Progenitor cell of endocrine pancreas (in vitro differentiated cells): ENCODE measurements around the gene GALNT9. TPM values are rescaled to one million over a fixed set of nuclear protein-coding genes. Genes with fewer than 3 reads are reported as not detected.

Experiments
- DNase-seq: peaks from one replicate; pipeline ENCODE4 v3.0.0; 2021; ENCODE audit warnings: low spot score; ENCODE audit not compliant: unreplicated experiment
- H3K27ac Mint-ChIP-seq: 2 replicates; pipeline ENCODE4 v1.8.0; 2021; ENCODE audit warnings: mild to moderate bottlenecking, moderate library complexity, mixed read lengths
- H3K27me3 Mint-ChIP-seq: 2 replicates; pipeline ENCODE4 v1.8.0; 2021; ENCODE audit warnings: mixed read lengths
- H3K36me3 Mint-ChIP-seq: 2 replicates; pipeline ENCODE4 v1.8.0; 2022; ENCODE audit warnings: mixed read lengths; ENCODE audit not compliant: insufficient read depth
- H3K4me1 Mint-ChIP-seq: 2 replicates; pipeline ENCODE4 v1.8.0; 2021; ENCODE audit warnings: low read depth, mixed read lengths
- H3K4me3 Mint-ChIP-seq: 2 replicates; pipeline ENCODE4 v1.8.0; 2021; ENCODE audit warnings: low read depth, mild to moderate bottlenecking, moderate library complexity, mixed read lengths
- H3K9me3 Mint-ChIP-seq: 2 replicates; pipeline ENCODE4 v1.8.0; 2021; ENCODE audit warnings: low read depth, mixed read lengths
- CTCF ChIP-seq: fragments of 200-600 bp; sonication (generic); IDR thresholded peaks from one replicate; pipeline ENCODE4 v1.5.0; 2021; ENCODE audit warnings: antibody characterized with exemption, mild to moderate bottlenecking; ENCODE audit not compliant: unreplicated experiment
- total RNA-seq: library from RNA; stranded (reverse); gene quantifications from 2 replicates; pipeline ENCODE4 v1.2.1, GENCODE V29; 2021

The GALNT9 gene
- total RNA-seq, 1 donor from 2014 or later, result 0.36 TPM

- H3K4me1 Mint-ChIP-seq, result peaks cover 3% of the 10 kb centered on the region
- no peak for TF ChIP-seq CTCF
- no peak overlapping the region for H3K27ac Mint-ChIP-seq
- H3K27me3 Mint-ChIP-seq, result peaks cover 62% of the 10 kb centered on the region
- H3K36me3 Mint-ChIP-seq, result no peaks in the 10 kb centered on the region
- no peak overlapping the region for H3K4me3 Mint-ChIP-seq
- H3K9me3 Mint-ChIP-seq, result no peaks in the 10 kb centered on the region
- DNase-seq, result no peak
These were observed 54.3 kb downstream of the GALNT9 start for GRCh38 chr12:132275110-132275531.

GRCh38 chr12:132273992-132274334 is 55.4 kb downstream of the GALNT9 start:
- peaks cover 4% of the 10 kb centered on the region for H3K4me1 Mint-ChIP-seq
- no peaks in the 10 kb centered on the region for H3K36me3 Mint-ChIP-seq

GRCh38 chr12:132272711-132273110 is 56.7 kb downstream of the GALNT9 start:
- Mint-ChIP-seq H3K9me3 (no peaks in the 10 kb centered on the region), H3K4me3 (no peak overlapping the region), H3K27ac (no peak overlapping the region), H3K36me3 (no peaks in the 10 kb centered on the region), H3K27me3 (peaks cover 64% of the 10 kb centered on the region), H3K4me1 (peaks cover 4% of the 10 kb centered on the region)
- DNase-seq, result no peak
- no peak for TF ChIP-seq CTCF

More at GRCh38 chr12:132273992-132274334, 55.4 kb downstream of the GALNT9 start:
- H3K4me3 Mint-ChIP-seq, result no peak overlapping the region
- peaks cover 62% of the 10 kb centered on the region for H3K27me3 Mint-ChIP-seq
- H3K27ac Mint-ChIP-seq, result no peak overlapping the region
- DNase-seq, result no peak
- no peak for TF ChIP-seq CTCF
- no peaks in the 10 kb centered on the region for H3K9me3 Mint-ChIP-seq

DNA sequence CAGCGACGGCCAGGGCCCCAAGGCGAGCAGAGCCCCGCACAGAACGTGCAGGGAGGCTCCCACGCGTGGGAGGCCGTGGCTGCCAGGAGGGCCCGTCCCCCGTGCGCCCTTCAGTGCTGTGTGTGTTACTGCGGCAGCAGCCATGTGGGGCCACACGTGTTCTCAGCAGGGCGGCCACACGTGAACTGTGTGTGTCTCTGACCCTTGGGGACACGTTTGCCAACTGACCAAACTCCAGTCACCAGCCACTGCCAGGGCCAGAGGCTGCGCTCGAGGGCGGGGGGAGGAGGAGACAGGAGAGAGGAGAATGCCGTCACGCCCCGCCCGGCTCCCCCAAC is 57.7 kb downstream of the GALNT9 start:
- H3K36me3 Mint-ChIP-seq, result no peaks in the 10 kb centered on the region
- no peaks in the 10 kb centered on the region for H3K9me3 Mint-ChIP-seq
- H3K4me1 Mint-ChIP-seq, result peaks cover 4% of the 10 kb centered on the region
- no peak overlapping the region for H3K27ac Mint-ChIP-seq
- no peak for TF ChIP-seq CTCF
- no peak overlapping the region for H3K4me3 Mint-ChIP-seq
- no peak for DNase-seq
- H3K27me3 Mint-ChIP-seq, result peaks cover 61% of the 10 kb centered on the region

- no peaks in the 10 kb centered on the region for H3K36me3 Mint-ChIP-seq
- H3K27me3 Mint-ChIP-seq, result peaks cover 60% of the 10 kb centered on the region
- no peak overlapping the region for H3K27ac Mint-ChIP-seq
- H3K4me1 Mint-ChIP-seq, result peaks cover 4% of the 10 kb centered on the region
- no peak for TF ChIP-seq CTCF
- H3K4me3 Mint-ChIP-seq, result no peak overlapping the region
- no peak for DNase-seq
- no peaks in the 10 kb centered on the region for H3K9me3 Mint-ChIP-seq
These were observed 58.2 kb downstream of the GALNT9 start for GRCh38 chr12:132270969-132271754.
